Measurements from ENCODE around the gene APBA2.

Gene APBA2

GRCh38 chr15:29129926-29130325, 244.2 kb downstream of the APBA2 start:
- no peaks in the 10 kb centered on the region for H3K9me2 ChIP-seq (replicated peaks; ENCODE audit: insufficient read depth, low read length)
- no peaks in the 10 kb centered on the region for H4K20me1 ChIP-seq (ENCODE audit: insufficient read depth, low read length)
- H2AFZ ChIP-seq (ENCODE audit: low read length): no peak overlapping the region
- no peak for DNase-seq
- no peak for TF ChIP-seq EZH2phosphoT487 (IDR thresholded peaks at IDR 0.05; ENCODE audit: low read length)
- TF ChIP-seq EZH2 (optimal IDR thresholded peaks at IDR 0.05; ENCODE audit: low read depth, low read length): no peak
- TF ChIP-seq, protein P1, sequence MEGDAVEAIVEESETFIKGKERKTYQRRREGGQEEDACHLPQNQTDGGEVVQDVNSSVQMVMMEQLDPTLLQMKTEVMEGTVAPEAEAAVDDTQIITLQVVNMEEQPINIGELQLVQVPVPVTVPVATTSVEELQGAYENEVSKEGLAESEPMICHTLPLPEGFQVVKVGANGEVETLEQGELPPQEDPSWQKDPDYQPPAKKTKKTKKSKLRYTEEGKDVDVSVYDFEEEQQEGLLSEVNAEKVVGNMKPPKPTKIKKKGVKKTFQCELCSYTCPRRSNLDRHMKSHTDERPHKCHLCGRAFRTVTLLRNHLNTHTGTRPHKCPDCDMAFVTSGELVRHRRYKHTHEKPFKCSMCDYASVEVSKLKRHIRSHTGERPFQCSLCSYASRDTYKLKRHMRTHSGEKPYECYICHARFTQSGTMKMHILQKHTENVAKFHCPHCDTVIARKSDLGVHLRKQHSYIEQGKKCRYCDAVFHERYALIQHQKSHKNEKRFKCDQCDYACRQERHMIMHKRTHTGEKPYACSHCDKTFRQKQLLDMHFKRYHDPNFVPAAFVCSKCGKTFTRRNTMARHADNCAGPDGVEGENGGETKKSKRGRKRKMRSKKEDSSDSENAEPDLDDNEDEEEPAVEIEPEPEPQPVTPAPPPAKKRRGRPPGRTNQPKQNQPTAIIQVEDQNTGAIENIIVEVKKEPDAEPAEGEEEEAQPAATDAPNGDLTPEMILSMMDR (IDR thresholded peaks at IDR 0.05; ENCODE audit: low read length): no peak
- no peak overlapping the region for H3K27ac ChIP-seq (ENCODE audit: low read length)
- no peaks in the 10 kb centered on the region for H3K4me1 ChIP-seq (ENCODE audit: low read length)
- no peaks in the 10 kb centered on the region for H3K9me3 ChIP-seq (replicated peaks; ENCODE audit: insufficient read depth, low read length)
- no peaks in the 10 kb centered on the region for H3K27me3 ChIP-seq (replicated peaks; ENCODE audit: insufficient read depth, low read length)
- no peak overlapping the region for H3K9ac ChIP-seq (ENCODE audit: low read length)
- H3K36me3 ChIP-seq (replicated peaks; ENCODE audit: insufficient read depth, low read length): no peaks in the 10 kb centered on the region
- no peak overlapping the region for H3K4me3 ChIP-seq (ENCODE audit: low read length)
- H3F3A ChIP-seq (ENCODE audit: insufficient read depth, low read length): no peaks in the 10 kb centered on the region
- no peak overlapping the region for H3K4me2 ChIP-seq (ENCODE audit: low read depth, low read length)
- no peaks in the 10 kb centered on the region for H3K79me2 ChIP-seq (ENCODE audit: low read length)

DNA sequence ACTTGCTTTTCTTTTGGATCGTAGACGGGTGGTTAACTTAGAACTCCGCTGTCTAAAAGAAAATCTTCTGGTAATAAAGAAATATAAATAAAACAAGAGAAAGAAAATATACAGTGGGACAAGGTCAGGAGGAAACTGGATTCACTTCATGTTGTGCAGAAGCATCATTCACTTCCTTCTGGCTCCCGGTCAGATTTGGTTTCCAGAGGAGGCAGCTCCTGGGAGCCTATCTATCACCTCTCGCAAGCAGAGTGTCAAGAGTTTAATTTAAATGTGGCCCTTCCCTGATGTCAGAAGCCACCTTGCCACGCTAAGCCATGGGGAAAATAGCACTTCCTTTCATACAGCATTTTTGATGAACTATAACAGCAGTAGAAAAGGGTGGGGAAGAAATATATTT, 244.7 kb downstream of the APBA2 start:
- DNase-seq: no peak
- TF ChIP-seq EZH2 (optimal IDR thresholded peaks at IDR 0.05; ENCODE audit: low read depth, low read length): no peak
- TF ChIP-seq, protein P1 (IDR thresholded peaks at IDR 0.05; ENCODE audit: low read length): no peak
- no peak for TF ChIP-seq EZH2phosphoT487 (IDR thresholded peaks at IDR 0.05; ENCODE audit: low read length)
- Histone ChIP-seq H3K9me3 (replicated peaks; ENCODE audit: insufficient read depth, low read length) (no peaks in the 10 kb centered on the region), H3K4me3 (ENCODE audit: low read length) (no peak overlapping the region), H3K79me2 (ENCODE audit: low read length) (no peaks in the 10 kb centered on the region), H3K4me2 (ENCODE audit: low read depth, low read length) (no peak overlapping the region), H4K20me1 (ENCODE audit: insufficient read depth, low read length) (no peaks in the 10 kb centered on the region), H3K27ac (ENCODE audit: low read length) (no peak overlapping the region), H3F3A (ENCODE audit: insufficient read depth, low read length) (no peaks in the 10 kb centered on the region), H2AFZ (ENCODE audit: low read length) (no peak overlapping the region), H3K4me1 (ENCODE audit: low read length) (no peaks in the 10 kb centered on the region), H3K9ac (ENCODE audit: low read length) (no peak overlapping the region), H3K9me2 (replicated peaks; ENCODE audit: insufficient read depth, low read length) (no peaks in the 10 kb centered on the region), H3K36me3 (replicated peaks; ENCODE audit: insufficient read depth, low read length) (no peaks in the 10 kb centered on the region), H3K27me3 (replicated peaks; ENCODE audit: insufficient read depth, low read length) (no peaks in the 10 kb centered on the region)

GRCh38 chr15:29130951-29131839, 245.4 kb downstream of the APBA2 start:
- TF ChIP-seq, protein P1 (IDR thresholded peaks at IDR 0.05; ENCODE audit: low read length): no peak
- TF ChIP-seq EZH2phosphoT487 (IDR thresholded peaks at IDR 0.05; ENCODE audit: low read length) (no peak), EZH2 (optimal IDR thresholded peaks at IDR 0.05; ENCODE audit: low read depth, low read length) (no peak)
- Histone ChIP-seq H3K36me3 (replicated peaks; ENCODE audit: insufficient read depth, low read length) (no peaks in the 10 kb centered on the region), H3K4me3 (ENCODE audit: low read length) (no peak overlapping the region), H3K27ac (ENCODE audit: low read length) (no peak overlapping the region), H3K9me2 (replicated peaks; ENCODE audit: insufficient read depth, low read length) (no peaks in the 10 kb centered on the region), H4K20me1 (ENCODE audit: insufficient read depth, low read length) (no peaks in the 10 kb centered on the region), H3K27me3 (replicated peaks; ENCODE audit: insufficient read depth, low read length) (no peaks in the 10 kb centered on the region), H3K4me1 (ENCODE audit: low read length) (no peaks in the 10 kb centered on the region), H3K79me2 (ENCODE audit: low read length) (no peaks in the 10 kb centered on the region), H3K9ac (ENCODE audit: low read length) (no peak overlapping the region), H3K9me3 (replicated peaks; ENCODE audit: insufficient read depth, low read length) (no peaks in the 10 kb centered on the region), H3K4me2 (ENCODE audit: low read depth, low read length) (no peak overlapping the region), H3F3A (ENCODE audit: insufficient read depth, low read length) (no peaks in the 10 kb centered on the region), H2AFZ (ENCODE audit: low read length) (no peak overlapping the region)
- DNase-seq: no peak

All from MM.1S (cell line).